ENCODE results near the gene DNAI1. TPM values are rescaled to one million over a fixed set of nuclear protein-coding genes. Genes with fewer than 3 reads are reported as not detected.

The DNAI1 gene
- polyA plus RNA-seq, 1 donor (not counting 4 experiments of a cell fraction or from before 2014, with no cell fraction given) = 0.08 TPM

DNA sequence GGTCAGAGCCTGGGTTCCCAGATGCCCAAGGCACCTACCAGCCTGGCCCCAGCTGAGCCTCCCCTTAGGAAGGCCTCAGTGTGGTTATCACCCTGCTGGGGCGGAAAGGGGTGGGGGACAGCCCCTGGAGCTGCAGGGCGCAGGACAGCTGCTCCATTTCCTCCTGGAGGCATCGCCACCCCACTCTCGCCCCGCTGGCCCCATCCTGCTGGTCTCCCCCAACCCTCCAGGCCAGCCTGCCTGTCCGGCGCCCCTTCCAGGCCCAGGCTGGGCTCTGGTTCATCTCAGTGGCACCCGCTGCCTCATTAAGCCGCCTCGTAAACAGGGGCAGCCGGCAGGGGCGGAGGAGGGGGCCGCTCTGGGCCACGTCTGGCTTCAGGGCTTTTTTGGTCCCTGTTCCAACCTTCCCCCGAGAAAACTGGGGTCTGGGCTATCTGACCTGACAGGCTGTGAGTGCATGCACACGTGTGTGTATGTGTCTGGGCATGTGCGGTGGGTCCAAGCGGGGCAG lies 95.0 kb downstream of the DNAI1 start:
- no peaks in the 10 kb centered on the region for H3K9me3 ChIP-seq (ENCODE audit: control insufficient read depth, low read depth, low read length)
- no peaks in the 10 kb centered on the region for H3K79me2 ChIP-seq (ENCODE audit: control insufficient read depth, insufficient read depth, low read length)
- H3K4me2 ChIP-seq (ENCODE audit: control insufficient read depth, extremely low read depth, insufficient read depth, low read depth, low read length) = no peak overlapping the region
- no peaks in the 10 kb centered on the region for H3K4me1 ChIP-seq (ENCODE audit: control insufficient read depth, extremely low read depth, insufficient read depth, low read length)
- H3K9ac ChIP-seq (ENCODE audit: control insufficient read depth, extremely low read depth, insufficient read depth, low read length) = no peak overlapping the region
- peaks cover 4% of the 10 kb centered on the region for H4K20me1 ChIP-seq (ENCODE audit: control insufficient read depth, extremely low read depth, insufficient read depth, low read length)
- no peak overlapping the region for H3K4me3 ChIP-seq (ENCODE audit: control insufficient read depth in 2 of 3, extremely low read depth in 1 of 3, insufficient read depth in 2 of 3, low read depth in 1 of 3, low read length in 3 of 3)
- TF ChIP-seq EZH2 (IDR thresholded peaks at IDR 0.05; ENCODE audit: low read length) (no peak), CTCF (optimal IDR thresholded peaks at IDR 0.05 in 1 of 3, IDR thresholded peaks at IDR 0.05 in 1 of 3, conservative IDR thresholded peaks at IDR 0.05 in 1 of 3; ENCODE audit: extremely low read depth in 1 of 3, insufficient read depth in 2 of 3, low read length in 3 of 3) (no peak)
- DNase-seq (ENCODE audit: low read depth, low spot score) (no peak), FAIRE-seq (no peak)
- H3K27me3 ChIP-seq (ENCODE audit: control insufficient read depth, extremely low read depth, insufficient read depth, low read length) = peaks cover 45% of the 10 kb centered on the region
- H3K36me3 ChIP-seq (ENCODE audit: control insufficient read depth in 2 of 2, extremely low read depth in 1 of 2, insufficient read depth in 2 of 2, low read length in 2 of 2) = no peaks in the 10 kb centered on the region
- H3K27ac ChIP-seq (ENCODE audit: control insufficient read depth, insufficient read depth, low read length) = no peak overlapping the region
- no peaks in the 10 kb centered on the region for H3K9me1 ChIP-seq (ENCODE audit: control insufficient read depth, extremely low read depth, insufficient read depth, low read length)
- dilution Hi-C loops (cut with MboI; ENCODE audit: extremely low pct_ligation_motif_present, low sequenced_read_pairs) = no loop called here
- no peak overlapping the region for H2AFZ ChIP-seq (ENCODE audit: control insufficient read depth, low read length)

- TF ChIP-seq CTCF (optimal IDR thresholded peaks at IDR 0.05 in 1 of 3, IDR thresholded peaks at IDR 0.05 in 1 of 3, conservative IDR thresholded peaks at IDR 0.05 in 1 of 3; ENCODE audit: extremely low read depth in 1 of 3, insufficient read depth in 2 of 3, low read length in 3 of 3) (no peak), EZH2 (IDR thresholded peaks at IDR 0.05; ENCODE audit: low read length) (peak; percentile 63)
- FAIRE-seq (no peak), DNase-seq (ENCODE audit: low read depth, low spot score) (no peak)
- Histone ChIP-seq H3K9me1 (ENCODE audit: control insufficient read depth, extremely low read depth, insufficient read depth, low read length) (no peaks in the 10 kb centered on the region), H3K27me3 (ENCODE audit: control insufficient read depth, extremely low read depth, insufficient read depth, low read length) (peaks cover 52% of the 10 kb centered on the region), H4K20me1 (ENCODE audit: control insufficient read depth, extremely low read depth, insufficient read depth, low read length) (peaks cover 5% of the 10 kb centered on the region), H3K9me3 (ENCODE audit: control insufficient read depth, low read depth, low read length) (no peaks in the 10 kb centered on the region), H3K27ac (ENCODE audit: control insufficient read depth, insufficient read depth, low read length) (no peak overlapping the region), H3K36me3 (ENCODE audit: control insufficient read depth in 2 of 2, extremely low read depth in 1 of 2, insufficient read depth in 2 of 2, low read length in 2 of 2) (no peaks in the 10 kb centered on the region), H3K4me2 (ENCODE audit: control insufficient read depth, extremely low read depth, insufficient read depth, low read depth, low read length) (no peak overlapping the region), H2AFZ (ENCODE audit: control insufficient read depth, low read length) (no peak overlapping the region), H3K79me2 (ENCODE audit: control insufficient read depth, insufficient read depth, low read length) (no peaks in the 10 kb centered on the region), H3K4me1 (ENCODE audit: control insufficient read depth, extremely low read depth, insufficient read depth, low read length) (no peaks in the 10 kb centered on the region), H3K4me3 (ENCODE audit: control insufficient read depth in 2 of 3, extremely low read depth in 1 of 3, insufficient read depth in 2 of 3, low read depth in 1 of 3, low read length in 3 of 3) (no peak overlapping the region), H3K9ac (ENCODE audit: control insufficient read depth, extremely low read depth, insufficient read depth, low read length) (no peak overlapping the region)
- dilution Hi-C loops (cut with MboI; ENCODE audit: extremely low pct_ligation_motif_present, low sequenced_read_pairs) = no loop called here
These were observed 95.8 kb downstream of the DNAI1 start for GRCh38 chr9:34554211-34555001.
